ENCODE data around the gene CH25H.

DNA sequence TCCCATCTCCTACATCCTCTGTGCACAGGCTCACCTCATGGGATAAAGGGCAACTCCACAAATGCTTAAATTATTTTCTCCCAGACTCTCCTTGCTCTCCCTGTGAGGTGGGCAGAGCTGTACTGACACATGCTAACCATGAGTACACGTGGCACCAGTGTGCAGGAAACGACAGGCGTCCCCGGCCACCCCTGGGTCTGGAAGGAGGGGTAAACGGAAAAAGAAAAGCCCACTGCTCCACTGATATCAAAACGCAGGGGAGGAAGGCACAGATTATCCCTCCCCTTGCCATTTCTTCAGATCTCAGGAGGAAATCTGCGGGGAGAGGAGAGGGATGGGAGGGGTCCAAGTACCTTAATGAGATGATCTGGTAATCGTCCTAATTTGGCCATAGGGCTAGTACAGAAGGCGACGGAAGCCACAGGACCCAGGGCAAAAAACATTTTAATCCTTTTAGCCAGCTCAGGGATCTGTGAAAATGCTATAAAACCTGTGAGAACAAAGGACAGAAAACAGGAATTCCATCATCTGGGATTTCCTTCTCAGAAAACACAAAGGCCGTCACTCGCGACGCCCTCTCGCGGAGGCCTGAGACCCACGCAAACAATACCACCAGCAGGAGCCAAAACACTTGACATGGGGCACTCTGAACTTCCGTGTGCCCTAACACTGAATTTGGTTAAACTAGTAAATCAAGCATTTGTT is 17.8 kb upstream of the CH25H start:
- TF ChIP-seq, protein P1, sequence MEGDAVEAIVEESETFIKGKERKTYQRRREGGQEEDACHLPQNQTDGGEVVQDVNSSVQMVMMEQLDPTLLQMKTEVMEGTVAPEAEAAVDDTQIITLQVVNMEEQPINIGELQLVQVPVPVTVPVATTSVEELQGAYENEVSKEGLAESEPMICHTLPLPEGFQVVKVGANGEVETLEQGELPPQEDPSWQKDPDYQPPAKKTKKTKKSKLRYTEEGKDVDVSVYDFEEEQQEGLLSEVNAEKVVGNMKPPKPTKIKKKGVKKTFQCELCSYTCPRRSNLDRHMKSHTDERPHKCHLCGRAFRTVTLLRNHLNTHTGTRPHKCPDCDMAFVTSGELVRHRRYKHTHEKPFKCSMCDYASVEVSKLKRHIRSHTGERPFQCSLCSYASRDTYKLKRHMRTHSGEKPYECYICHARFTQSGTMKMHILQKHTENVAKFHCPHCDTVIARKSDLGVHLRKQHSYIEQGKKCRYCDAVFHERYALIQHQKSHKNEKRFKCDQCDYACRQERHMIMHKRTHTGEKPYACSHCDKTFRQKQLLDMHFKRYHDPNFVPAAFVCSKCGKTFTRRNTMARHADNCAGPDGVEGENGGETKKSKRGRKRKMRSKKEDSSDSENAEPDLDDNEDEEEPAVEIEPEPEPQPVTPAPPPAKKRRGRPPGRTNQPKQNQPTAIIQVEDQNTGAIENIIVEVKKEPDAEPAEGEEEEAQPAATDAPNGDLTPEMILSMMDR (IDR thresholded peaks at IDR 0.05) = peak in 2 of 7 experiments; percentile 17 to 23
- TF ChIP-seq POLR2A (IDR thresholded peaks at IDR 0.05) (no peak), POLR2AphosphoS5 (IDR thresholded peaks at IDR 0.05) (no peak), EP300 (IDR thresholded peaks at IDR 0.05) (no peak)
